Tibial nerve (tissue), 4 donors: ENCODE data around the gene ZDHHC15. TPM values are rescaled to one million over a fixed set of nuclear protein-coding genes. Genes with fewer than 3 reads are reported as not detected.
"Not testable (repeated sequence)": the region's sequence is repeated elsewhere in the genome, so short reads cannot be mapped to it uniquely, and the experiment has no call there.

Source experiments
- DNase-seq, 2 donors: peaks; one replicate each; pipeline ENCODE4 v3.0.0-alpha.2; 2019; ENCODE audit warnings: low spot score in 2 of 2
- H3K27ac ChIP-seq, 4 donors: fragments of 200-600 bp; sonication (generic) in 3 of 4; one replicate each; pipeline ENCODE4 v1.5.1; 2017 to 2019; ENCODE audit warnings: mild to moderate bottlenecking in 1 of 4
- H3K27me3 ChIP-seq, 2 donors: fragments of 200-600 bp; sonication (generic) in 1 of 2; one replicate each; pipeline versions ENCODE4 v1.5.1 to v1.6.0; 2017 to 2019
- H3K36me3 ChIP-seq, 3 donors: fragments of 200-600 bp; sonication (generic); one replicate each; pipeline ENCODE4 v1.5.1; 2018 to 2019
- H3K4me1 ChIP-seq, 4 donors: fragments of 200-600 bp; sonication (generic) in 3 of 4; one replicate each; pipeline ENCODE4 v1.5.1; 2017 to 2019
- H3K4me3 ChIP-seq, 4 donors: fragments of 200-600 bp; sonication (generic) in 3 of 4; one replicate each; pipeline ENCODE4 v1.5.1; 2017 to 2019; ENCODE audit warnings: mild to moderate bottlenecking in 1 of 4, moderate library complexity in 1 of 4
- H3K9me3 ChIP-seq, 4 donors: fragments of 200-600 bp; sonication (generic) in 3 of 4; one replicate each; pipeline ENCODE4 v1.5.1; 2017 to 2019
- EP300 ChIP-seq, 2 donors: sonication (generic); formaldehyde crosslinking; IDR thresholded peaks; one replicate each; pipeline ENCODE4 v1.6.1; 2017; ENCODE audit warnings: antibody characterized with exemption in 2 of 2, mild to moderate bottlenecking in 1 of 2
- POLR2A ChIP-seq, 2 donors: fragments of 450-650 bp; IDR thresholded peaks; one replicate each; pipeline ENCODE4 v1.6.1; 2017; ENCODE audit warnings: antibody characterized with exemption in 2 of 2, mild to moderate bottlenecking in 2 of 2, moderate library complexity in 2 of 2
- WGBS, 2 donors: methylation state at CpG; one replicate each; pipeline ENCODE4 v1.1.5; 2018; 5-methylcytosine and 5-hydroxymethylcytosine counted together
- total RNA-seq, 4 donors: library from RNA; depleted of rRNA; stranded (reverse); fragments of >200 nt; gene quantifications; one replicate each; pipeline ENCODE4 v1.1.0, GENCODE V29; 2016
- TF ChIP-seq, protein P1 (sequence below), 5 experiments: fragments of 200-600 bp in 3 of 5; fragments of 450-650 bp in 2 of 5; sonication (generic) in 3 of 5; IDR thresholded peaks; one replicate each; pipeline ENCODE4 v1.5.1; 2016 to 2019; ENCODE audit warnings: antibody characterized with exemption in 5 of 5, mild to moderate bottlenecking in 3 of 5, moderate library complexity in 2 of 5

ZDHHC15 gene
- total RNA-seq, 4 donors from 2014 or later = 2.1 to 4.4 (median 3.1) TPM

DNA sequence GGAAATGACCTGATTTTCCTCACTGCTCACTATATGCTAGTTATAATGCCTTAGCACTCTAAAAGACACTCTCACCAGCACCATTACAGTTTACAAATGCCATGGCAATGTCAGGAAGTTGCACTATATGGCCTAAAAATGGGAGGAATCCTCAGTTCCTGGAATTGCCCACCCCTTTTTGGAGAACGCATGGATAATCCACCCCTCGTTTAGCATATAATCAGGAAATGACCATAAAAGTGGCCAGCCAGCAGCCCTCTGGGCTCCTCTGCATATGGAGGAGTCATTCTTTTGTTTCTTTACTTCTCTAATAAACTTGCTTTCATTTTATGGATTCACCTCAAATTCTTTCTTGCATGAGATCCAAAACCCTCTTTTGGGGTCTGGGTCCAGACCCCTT lies 156.0 kb downstream of the ZDHHC15 start:
- Histone ChIP-seq H3K27me3 (no peaks in the 10 kb centered on the region), H3K4me3 (no peak overlapping the region), H3K4me1 (no peaks in the 10 kb centered on the region), H3K9me3 (peaks cover 0 to 6% (median 0%) of the 10 kb centered on the region in 4 donors), H3K36me3 (no peaks in the 10 kb centered on the region), H3K27ac (no peak overlapping the region)
- 77 to 83% methylated on average over 2 of the region's 2 CpGs for WGBS, 2 donors
- TF ChIP-seq, protein P1, sequence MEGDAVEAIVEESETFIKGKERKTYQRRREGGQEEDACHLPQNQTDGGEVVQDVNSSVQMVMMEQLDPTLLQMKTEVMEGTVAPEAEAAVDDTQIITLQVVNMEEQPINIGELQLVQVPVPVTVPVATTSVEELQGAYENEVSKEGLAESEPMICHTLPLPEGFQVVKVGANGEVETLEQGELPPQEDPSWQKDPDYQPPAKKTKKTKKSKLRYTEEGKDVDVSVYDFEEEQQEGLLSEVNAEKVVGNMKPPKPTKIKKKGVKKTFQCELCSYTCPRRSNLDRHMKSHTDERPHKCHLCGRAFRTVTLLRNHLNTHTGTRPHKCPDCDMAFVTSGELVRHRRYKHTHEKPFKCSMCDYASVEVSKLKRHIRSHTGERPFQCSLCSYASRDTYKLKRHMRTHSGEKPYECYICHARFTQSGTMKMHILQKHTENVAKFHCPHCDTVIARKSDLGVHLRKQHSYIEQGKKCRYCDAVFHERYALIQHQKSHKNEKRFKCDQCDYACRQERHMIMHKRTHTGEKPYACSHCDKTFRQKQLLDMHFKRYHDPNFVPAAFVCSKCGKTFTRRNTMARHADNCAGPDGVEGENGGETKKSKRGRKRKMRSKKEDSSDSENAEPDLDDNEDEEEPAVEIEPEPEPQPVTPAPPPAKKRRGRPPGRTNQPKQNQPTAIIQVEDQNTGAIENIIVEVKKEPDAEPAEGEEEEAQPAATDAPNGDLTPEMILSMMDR (IDR thresholded peaks at IDR 0.05) = no peak
- DNase-seq = no peak

DNA sequence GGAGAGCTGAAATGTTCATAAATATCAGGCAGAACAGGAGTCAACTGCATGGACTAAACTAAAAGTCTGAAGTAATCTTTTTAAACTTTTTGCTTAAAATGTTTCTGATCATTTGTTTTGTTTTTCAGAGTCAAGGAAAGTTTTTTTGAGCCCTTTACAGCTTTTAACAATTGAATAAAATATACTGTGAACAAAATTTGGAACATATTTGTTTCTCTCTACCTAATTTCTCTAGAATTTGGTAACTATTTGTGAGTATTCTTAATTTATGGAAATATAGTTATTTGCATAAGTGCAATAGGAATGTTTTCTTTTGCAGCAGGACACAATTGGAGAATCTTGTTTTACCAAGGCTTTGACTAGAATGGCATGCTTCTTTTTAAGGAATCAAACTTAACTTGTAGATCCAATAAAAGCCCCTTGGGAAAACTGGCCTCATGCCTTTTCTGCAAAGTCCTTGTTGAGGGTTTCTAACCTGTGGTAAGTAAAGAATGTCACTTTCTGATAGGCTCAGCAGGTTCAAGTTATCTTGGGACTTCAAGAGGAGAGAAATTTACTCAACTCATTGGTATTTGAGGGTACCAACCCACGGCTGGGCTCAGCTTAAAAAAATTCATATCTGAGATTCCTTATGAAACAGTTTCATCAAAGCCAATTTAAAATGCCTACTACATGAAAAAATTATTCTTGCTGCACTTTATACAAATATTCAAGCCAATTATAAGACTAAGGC lies 157.4 kb downstream of the ZDHHC15 start:
- no peaks in the 10 kb centered on the region for H3K4me1 ChIP-seq
- WGBS, 2 donors = 60 to 66% methylated on average over 1 of the region's 1 CpG
- no peak for DNase-seq
- H3K27ac ChIP-seq = no peak overlapping the region
- no peaks in the 10 kb centered on the region for H3K27me3 ChIP-seq
- H3K9me3 ChIP-seq = peaks cover 0 to 6% (median 0%) of the 10 kb centered on the region in 4 donors
- no peak for TF ChIP-seq EP300 (IDR thresholded peaks at IDR 0.05)
- TF ChIP-seq POLR2A (IDR thresholded peaks at IDR 0.05) = no peak
- TF ChIP-seq, protein P1 (IDR thresholded peaks at IDR 0.05) = no peak
- H3K36me3 ChIP-seq = no peaks in the 10 kb centered on the region
- H3K4me3 ChIP-seq = no peak overlapping the region

DNA sequence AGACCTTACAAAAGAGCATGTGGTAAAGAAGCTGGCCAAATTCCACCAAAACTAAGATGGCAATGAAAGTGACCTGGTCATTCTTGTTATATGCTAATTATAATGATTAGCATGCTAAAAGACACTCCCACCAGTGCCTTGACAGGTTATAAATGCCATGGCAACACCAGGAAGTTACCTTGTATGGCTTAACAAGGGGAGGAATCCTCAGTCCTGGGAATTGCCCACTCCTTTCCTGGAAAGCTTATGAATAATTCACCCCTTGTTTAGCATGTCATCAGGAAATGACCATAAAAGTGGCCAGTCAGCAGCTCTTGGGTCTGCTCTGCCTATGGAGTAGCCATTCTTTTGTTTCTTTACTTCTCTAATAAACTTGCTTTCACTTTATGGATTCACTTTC lies 161.0 kb downstream of the ZDHHC15 start:
- no peaks in the 10 kb centered on the region for H3K4me1 ChIP-seq

DNA sequence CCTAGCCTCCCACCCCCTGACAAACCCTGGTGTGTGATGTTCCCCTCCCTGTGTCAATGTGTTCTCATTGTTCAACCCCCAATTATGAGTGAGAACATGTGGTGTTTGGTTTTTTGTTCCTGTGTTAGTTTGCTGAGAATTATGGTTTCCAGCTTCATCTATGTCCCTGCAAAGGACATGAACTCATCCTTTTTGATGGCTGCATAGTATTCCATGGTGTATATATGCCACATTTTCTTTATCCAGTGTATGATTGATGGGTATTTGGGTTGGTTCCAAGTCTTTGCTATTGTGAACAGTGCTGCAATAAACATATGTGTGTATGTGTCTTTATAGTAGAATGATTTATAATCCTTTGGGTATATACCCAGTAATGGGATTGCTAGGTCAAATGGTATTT lies 174.2 kb downstream of the ZDHHC15 start:
- not testable (repeated sequence) for H3K4me1 ChIP-seq, H3K27ac ChIP-seq, H3K4me3 ChIP-seq, H3K36me3 ChIP-seq, H3K9me3 ChIP-seq, H3K27me3 ChIP-seq, DNase-seq

More for the DNA sequence above, 161.0 kb downstream of the ZDHHC15 start:
- Histone ChIP-seq H3K9me3 (peaks cover 0 to 6% (median 0%) of the 10 kb centered on the region in 4 donors), H3K27me3 (no peaks in the 10 kb centered on the region), H3K27ac (no peak overlapping the region), H3K36me3 (no peaks in the 10 kb centered on the region), H3K4me3 (no peak overlapping the region)
- no peak for DNase-seq
- no peak for TF ChIP-seq EP300 (IDR thresholded peaks at IDR 0.05)

DNA sequence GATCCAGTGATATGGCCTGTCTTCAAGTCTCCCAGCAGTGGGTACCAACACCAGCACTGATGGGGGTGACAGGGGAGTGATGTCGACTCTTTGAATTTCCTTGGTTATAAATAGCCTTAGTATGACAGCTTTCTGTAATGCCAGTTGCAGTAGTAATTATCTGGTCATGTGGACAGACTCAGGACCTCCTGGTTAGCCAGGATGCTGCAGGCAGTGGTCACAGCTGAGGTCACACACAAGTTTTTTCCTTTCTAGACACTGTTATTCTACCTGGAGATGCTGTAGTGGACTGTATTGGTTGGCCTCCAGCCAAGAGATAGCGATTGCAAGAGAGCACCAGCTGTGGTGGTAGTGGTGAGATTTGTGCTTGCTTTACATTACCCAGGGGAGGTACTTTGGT lies 185.3 kb downstream of the ZDHHC15 start:
- H3K27me3 ChIP-seq = no peaks in the 10 kb centered on the region
- TF ChIP-seq EP300 (IDR thresholded peaks at IDR 0.05) = no peak
- TF ChIP-seq, protein P1 (IDR thresholded peaks at IDR 0.05) = no peak
- DNase-seq = no peak
- no peaks in the 10 kb centered on the region for H3K4me1 ChIP-seq
- H3K27ac ChIP-seq = no peak overlapping the region
- WGBS, 2 donors = 0 to 27% methylated on average over 1 to 2 of the region's 2 CpGs
- H3K36me3 ChIP-seq = peaks cover 0 to 20% (median 0%) of the 10 kb centered on the region in 3 donors
- H3K9me3 ChIP-seq = peaks cover 0 to 29% (median 0%) of the 10 kb centered on the region in 4 donors
- no peak overlapping the region for H3K4me3 ChIP-seq

DNA sequence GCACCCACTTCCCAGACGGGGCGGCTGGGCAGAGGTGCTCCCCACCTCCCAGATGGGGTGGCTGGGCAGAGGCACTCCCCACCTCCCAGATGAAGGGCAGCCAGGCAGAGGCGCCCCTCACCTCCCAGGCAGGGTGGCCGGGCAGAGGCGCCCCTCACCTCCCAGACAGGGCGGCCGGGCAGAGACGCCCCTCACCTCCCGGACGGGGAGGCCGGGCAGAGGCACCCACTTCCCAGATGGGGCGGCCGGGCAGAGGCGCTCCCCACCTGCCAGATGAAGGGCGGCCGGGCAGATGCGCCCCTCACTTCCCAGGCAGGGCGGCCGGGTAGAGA lies 187.7 kb downstream of the ZDHHC15 start:
- Histone ChIP-seq H3K4me3 (no peak overlapping the region), H3K36me3 (peaks cover 0 to 43% (median 0%) of the 10 kb centered on the region in 3 donors), H3K4me1 (no peaks in the 10 kb centered on the region), H3K27me3 (no peaks in the 10 kb centered on the region), H3K9me3 (peaks cover 0 to 29% (median 5%) of the 10 kb centered on the region in 4 donors), H3K27ac (no peak overlapping the region)
- TF ChIP-seq, protein P1 (IDR thresholded peaks at IDR 0.05) = no peak
- TF ChIP-seq EP300 (IDR thresholded peaks at IDR 0.05) (no peak), POLR2A (IDR thresholded peaks at IDR 0.05) (no peak)
- DNase-seq = no peak
- WGBS, 2 donors = 100% methylated on average over 4 of the region's 19 CpGs; no CpG with 5 or more reads in 1 of the 2 donors

DNA sequence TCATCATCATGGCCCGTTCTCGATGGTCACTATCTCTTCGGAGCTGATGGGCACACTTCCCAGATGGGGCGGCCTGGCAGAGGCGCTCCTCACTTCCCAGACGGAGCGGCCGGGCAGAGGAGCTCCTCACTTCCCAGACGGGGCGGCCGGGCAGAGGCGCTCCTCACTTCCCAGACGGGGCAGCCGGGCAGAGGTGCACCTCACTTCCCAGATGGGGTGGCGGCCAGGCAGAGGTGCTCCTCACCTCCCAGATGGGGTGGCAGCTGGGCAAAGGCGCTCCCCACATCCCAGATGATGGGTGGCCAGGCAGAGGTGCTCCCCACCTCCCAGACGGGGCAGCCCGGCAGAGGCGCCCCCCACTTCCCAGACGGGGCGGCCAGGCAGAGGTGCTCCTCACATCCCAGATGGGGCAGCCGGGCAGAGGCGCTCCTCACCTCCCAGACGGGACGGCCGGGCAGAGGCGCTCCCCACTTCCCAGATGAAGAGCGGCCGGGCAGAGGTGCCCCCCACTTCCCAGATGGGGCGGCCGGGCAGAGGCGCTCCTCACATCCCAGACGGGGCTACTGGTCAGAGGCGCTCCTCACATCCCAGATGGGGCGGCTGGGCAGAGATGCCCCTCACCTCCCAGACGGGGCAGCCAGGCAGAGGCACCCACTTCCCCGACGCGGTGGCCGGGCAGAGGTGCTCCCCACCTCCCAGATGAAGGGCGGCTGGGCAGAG lies 188.3 kb downstream of the ZDHHC15 start:
- H3K27me3 ChIP-seq, H3K4me1 ChIP-seq, H3K27ac ChIP-seq, DNase-seq, H3K4me3 ChIP-seq: not testable (repeated sequence)
- Histone ChIP-seq H3K36me3 (peaks cover 0 to 46% (median 0%) of the 10 kb centered on the region in 3 donors), H3K9me3 (peaks cover 0 to 29% (median 5%) of the 10 kb centered on the region in 4 donors)
- 93 to 100% methylated on average over 1 to 15 of the region's 41 CpGs for WGBS, 2 donors
